Cardiac muscle cell (in vitro differentiated cells and primary cell): ENCODE results near the gene TYROBP. TPM values are rescaled to one million over a fixed set of nuclear protein-coding genes. Genes with fewer than 3 reads are reported as not detected.

Experiments used
- DNase-seq, 2 donors: peaks; one replicate each; pipeline versions ENCODE4 v3.0.0 to v3.0.0-alpha.2; 2010 to 2017; ENCODE audit warnings: low read depth in 1 of 2, low spot score in 1 of 2
- H3K27ac ChIP-seq: fragments of 200-600 bp; sonication (generic); 2 replicates; pipeline ENCODE4 v1.5.1; 2016
- H3K27me3 ChIP-seq: fragments of 200-600 bp; sonication (generic); 2 replicates; pipeline ENCODE4 v1.6.0; 2016; ENCODE audit warnings: control low read depth
- H3K36me3 ChIP-seq: fragments of 200-600 bp; sonication (generic); 2 replicates; pipeline ENCODE4 v1.5.1; 2016; ENCODE audit warnings: control low read depth
- H3K4me1 ChIP-seq: fragments of 200-600 bp; sonication (generic); 2 replicates; pipeline ENCODE4 v1.8.1; 2017; ENCODE audit warnings: low read depth, mild to moderate bottlenecking, mixed run types
- H3K4me3 ChIP-seq: fragments of 200-600 bp; sonication (generic); 2 replicates; pipeline ENCODE4 v1.5.1; 2016; ENCODE audit warnings: mild to moderate bottlenecking
- H3K9me3 ChIP-seq: fragments of 200-600 bp; sonication (generic); 2 replicates; pipeline ENCODE4 v1.5.1; 2017; ENCODE audit warnings: low read depth, mild to moderate bottlenecking, control low read depth
- polyA plus RNA-seq: library from polyadenylated mRNA; unstranded; fragments of >200 nt; fragmentation: Nextera tagmentation; extraction: Ambion mirVana; gene quantifications from 2 replicates; pipeline ENCODE4 v1.2.1, GENCODE V29; 2016
- total RNA-seq: library from RNA; depleted of rRNA; stranded (reverse); fragments of >200 nt; gene quantifications from 2 replicates; pipeline ENCODE4 v1.2.3, GENCODE V29; 2016
- TF ChIP-seq, protein P1 (sequence below): IDR thresholded peaks from 2 replicates; pipeline ENCODE4 v1.5.1; 2012; ENCODE audit warnings: low read depth, mild to moderate bottlenecking, low read length

The TYROBP gene
- total and polyA plus RNA-seq, 2 experiments from 2014 or later: not detected

DNA sequence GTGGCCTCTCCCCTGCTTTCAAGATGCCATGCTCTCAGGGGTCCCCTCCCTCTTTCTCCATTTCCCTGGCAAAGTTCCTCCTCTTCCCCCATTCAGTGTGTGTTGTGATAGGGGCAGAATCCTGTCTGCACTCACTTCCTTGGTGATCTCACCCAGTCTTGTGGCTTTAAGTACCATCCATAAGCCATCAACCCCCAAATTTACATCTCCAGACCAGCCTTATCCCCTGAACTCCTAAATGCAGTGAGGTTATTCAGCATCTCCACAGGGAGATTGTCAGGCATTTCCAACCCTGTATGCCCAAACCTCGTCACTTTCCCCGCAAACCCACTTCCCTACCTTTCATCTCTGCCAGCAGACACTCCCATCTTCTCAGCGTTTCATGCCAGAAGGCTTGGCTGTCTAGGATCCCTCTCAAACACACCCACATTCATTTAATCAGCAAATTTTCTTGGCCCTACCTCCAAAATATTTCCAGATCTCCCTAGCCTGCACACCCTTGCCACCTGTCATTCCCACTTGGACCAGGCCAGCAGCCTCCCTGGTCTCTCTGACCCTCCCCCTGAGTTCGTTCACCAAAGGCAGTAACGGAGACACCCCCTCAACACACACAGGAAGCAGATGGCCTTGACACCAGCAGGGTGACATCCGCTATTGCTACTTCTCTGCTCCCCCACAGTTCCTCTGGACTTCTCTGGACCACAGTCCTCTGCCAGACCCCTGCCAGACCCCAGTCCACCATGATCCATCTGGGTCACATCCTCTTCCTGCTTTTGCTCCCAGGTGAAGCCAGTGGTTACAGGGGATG is 6.0 kb downstream of the TYROBP start, which contains the start of gene HCST:
TSS of gene HCST (plus strand) at position 676 of the 808 bp plus-strand sequence. CDS start at position 741, 65 bp downstream.
- TF ChIP-seq, protein P1, sequence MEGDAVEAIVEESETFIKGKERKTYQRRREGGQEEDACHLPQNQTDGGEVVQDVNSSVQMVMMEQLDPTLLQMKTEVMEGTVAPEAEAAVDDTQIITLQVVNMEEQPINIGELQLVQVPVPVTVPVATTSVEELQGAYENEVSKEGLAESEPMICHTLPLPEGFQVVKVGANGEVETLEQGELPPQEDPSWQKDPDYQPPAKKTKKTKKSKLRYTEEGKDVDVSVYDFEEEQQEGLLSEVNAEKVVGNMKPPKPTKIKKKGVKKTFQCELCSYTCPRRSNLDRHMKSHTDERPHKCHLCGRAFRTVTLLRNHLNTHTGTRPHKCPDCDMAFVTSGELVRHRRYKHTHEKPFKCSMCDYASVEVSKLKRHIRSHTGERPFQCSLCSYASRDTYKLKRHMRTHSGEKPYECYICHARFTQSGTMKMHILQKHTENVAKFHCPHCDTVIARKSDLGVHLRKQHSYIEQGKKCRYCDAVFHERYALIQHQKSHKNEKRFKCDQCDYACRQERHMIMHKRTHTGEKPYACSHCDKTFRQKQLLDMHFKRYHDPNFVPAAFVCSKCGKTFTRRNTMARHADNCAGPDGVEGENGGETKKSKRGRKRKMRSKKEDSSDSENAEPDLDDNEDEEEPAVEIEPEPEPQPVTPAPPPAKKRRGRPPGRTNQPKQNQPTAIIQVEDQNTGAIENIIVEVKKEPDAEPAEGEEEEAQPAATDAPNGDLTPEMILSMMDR: no peak
- no peaks in the 10 kb centered on the region for H3K27me3 ChIP-seq
- peaks cover 4% of the 10 kb centered on the region for H3K4me1 ChIP-seq
- H3K27ac ChIP-seq: no peak within 1 kb of the TSS
- DNase-seq: peak in 1 of 2 donors; percentile 12
- H3K4me3 ChIP-seq: no peak within 1 kb of the TSS
- no peaks in the 10 kb centered on the region for H3K9me3 ChIP-seq
- H3K36me3 ChIP-seq: no peaks in the 10 kb centered on the region

DNA sequence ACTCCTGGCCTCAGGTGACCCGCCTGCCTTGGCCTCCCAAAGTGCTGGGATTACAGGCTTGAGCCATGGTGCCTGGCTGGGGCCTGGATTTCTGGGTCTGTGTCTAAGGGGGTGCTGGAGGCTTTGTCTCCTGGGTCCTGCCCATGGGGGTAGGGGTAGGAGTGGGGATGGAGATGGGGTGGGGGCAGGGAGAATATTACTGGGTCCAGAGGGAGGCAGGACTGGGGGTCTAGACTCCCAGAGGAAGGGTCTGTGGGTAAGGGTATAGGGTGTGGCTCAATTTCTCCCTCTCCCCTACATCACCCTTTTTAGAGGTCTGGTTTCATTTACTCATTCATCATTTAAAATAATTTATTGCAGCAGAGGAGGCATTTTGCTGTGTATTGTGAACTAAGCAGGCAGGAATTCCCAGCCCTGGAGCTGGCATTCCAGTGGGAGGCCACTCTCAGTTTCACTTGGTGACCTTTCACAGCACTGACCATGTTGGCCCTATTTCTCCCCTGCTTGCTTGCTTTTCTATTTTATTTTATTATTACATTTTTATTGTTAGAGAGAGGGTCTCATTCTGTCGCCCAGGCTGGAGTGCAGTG is 6.9 kb downstream of the TYROBP start:
- Histone ChIP-seq H3K4me3 (no peak overlapping the region), H3K9me3 (no peaks in the 10 kb centered on the region)
- peak in 1 of 2 donors; percentile 25 for DNase-seq

DNA sequence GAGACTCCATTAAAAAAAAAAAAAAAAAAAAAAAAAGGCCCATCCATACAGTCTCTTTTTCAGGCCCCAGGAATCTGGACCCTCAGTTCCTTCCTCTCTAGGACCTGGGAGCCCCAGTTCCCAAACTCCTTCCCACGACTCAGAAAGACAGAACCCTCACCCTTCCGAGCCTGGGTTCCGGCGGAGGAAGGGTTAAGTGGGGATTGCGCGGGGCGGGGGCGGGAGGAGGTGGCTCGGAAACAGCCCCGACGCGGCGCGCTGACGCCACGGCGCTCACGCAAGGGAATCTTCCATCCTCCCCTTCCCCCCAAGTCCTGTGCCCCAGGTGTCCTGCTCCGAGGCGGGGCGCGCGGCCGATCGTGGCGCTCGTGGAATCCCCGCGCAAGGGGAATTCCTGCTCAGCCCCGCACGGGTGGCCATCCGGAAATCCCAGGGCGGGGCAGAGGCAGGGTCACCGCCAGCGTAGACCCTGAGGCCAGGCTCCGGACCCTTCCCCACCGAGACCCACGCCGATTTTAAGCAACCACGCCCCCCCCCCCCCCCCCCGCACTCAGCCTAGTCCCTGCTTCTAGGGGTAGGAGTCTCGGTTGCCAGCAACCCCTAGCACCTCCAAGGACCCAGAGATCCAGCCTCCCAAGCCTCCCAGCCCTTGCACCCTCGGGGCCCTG is 8.4 kb downstream of the TYROBP start:
- TF ChIP-seq, protein P1: no peak
- H3K27ac ChIP-seq: no peak overlapping the region

More for the DNA sequence above, 6.9 kb downstream of the TYROBP start:
- Histone ChIP-seq H3K27me3 (no peaks in the 10 kb centered on the region), H3K27ac (no peak overlapping the region), H3K36me3 (no peaks in the 10 kb centered on the region), H3K4me1 (no peaks in the 10 kb centered on the region)
- TF ChIP-seq, protein P1: no peak

DNA sequence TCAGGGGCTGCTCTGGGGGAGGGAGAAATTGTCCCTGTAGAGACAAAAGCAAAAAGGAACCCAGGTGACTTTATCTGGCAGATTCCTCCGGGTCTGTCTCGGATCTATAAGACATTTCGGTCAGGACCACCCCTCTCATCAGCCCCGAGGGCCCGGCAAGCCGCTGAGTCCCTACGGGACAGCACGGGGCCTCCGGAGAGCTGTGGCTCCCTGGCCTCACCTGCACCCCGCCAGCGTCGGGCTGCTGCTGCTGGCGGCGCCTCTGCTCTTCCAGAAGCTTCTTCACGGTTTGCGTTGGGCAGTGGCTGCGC is 9.6 kb downstream of the TYROBP start:
- no peaks in the 10 kb centered on the region for H3K9me3 ChIP-seq
- TF ChIP-seq, protein P1: no peak
- no peaks in the 10 kb centered on the region for H3K4me1 ChIP-seq
- H3K36me3 ChIP-seq: peaks cover 6% of the 10 kb centered on the region
- DNase-seq: no peak
- H3K27ac ChIP-seq: no peak overlapping the region
- H3K27me3 ChIP-seq: no peaks in the 10 kb centered on the region
- peak overlapping the region; percentile 86 for H3K4me3 ChIP-seq

More for the DNA sequence above, 8.4 kb downstream of the TYROBP start:
- Histone ChIP-seq H3K4me3 (peak overlapping the region; percentile 86), H3K27me3 (no peaks in the 10 kb centered on the region), H3K9me3 (no peaks in the 10 kb centered on the region), H3K36me3 (peaks cover 4% of the 10 kb centered on the region), H3K4me1 (no peaks in the 10 kb centered on the region)
- peak; percentile 80 to 82 for DNase-seq

DNA sequence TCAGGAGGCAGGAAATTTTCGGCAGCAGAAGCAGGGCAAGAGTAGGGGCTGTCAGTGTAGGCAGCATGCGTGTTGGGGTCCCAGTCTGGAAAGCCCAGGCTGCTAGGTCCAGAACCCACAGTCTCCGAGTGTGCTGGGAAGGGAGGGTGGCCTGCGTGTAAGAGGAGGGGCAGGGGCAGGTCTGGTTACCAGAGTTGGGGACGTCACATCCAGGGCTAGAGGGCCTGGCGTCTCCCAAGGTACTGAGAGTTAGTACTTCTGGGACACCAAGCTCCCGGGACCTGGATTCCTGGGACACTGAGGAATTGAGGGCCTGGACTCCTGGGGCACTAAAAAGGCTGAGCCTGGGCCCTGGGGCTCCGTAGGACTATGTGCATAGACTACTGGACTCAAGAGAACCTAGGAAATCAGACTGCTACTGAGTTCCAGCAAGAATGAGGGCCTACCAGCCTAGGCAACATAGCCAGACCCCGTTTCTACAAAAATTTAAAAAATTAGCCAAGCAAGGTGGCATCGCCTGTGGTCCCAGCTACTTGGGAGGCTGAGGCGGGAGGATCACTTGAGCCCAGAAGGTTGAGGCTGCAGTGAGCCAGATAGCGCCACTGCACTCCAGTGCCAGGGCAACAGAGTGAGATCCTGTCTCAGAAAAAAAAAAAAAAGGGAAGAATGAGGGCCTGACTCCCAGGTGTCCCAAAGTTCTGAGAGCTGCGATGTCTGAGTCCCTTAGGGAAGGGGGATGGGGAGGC is 10.2 kb downstream of the TYROBP start:
- H3K27ac ChIP-seq: no peak overlapping the region
- no peak for DNase-seq
- H3K4me3 ChIP-seq: no peak overlapping the region
- no peaks in the 10 kb centered on the region for H3K9me3 ChIP-seq
- H3K36me3 ChIP-seq: peaks cover 6% of the 10 kb centered on the region
- no peaks in the 10 kb centered on the region for H3K4me1 ChIP-seq
- no peaks in the 10 kb centered on the region for H3K27me3 ChIP-seq
- TF ChIP-seq, protein P1: no peak
